Liver (tissue), 3 donors: Measurements from ENCODE around the gene ADAMTS4.

Source experiments
- CTCF ChIP-seq: fragments of 150-350 bp; IDR thresholded peaks from 2 replicates; pipeline ENCODE4 v1.5.1; 2017; ENCODE audit warnings: improper control_type of control experiment, low read depth, low read length; ENCODE audit not compliant: missing input control
- GABPA ChIP-seq, 2 donors: IDR thresholded peaks in 1 of 2; conservative IDR thresholded peaks in 1 of 2; 2 replicates each; pipeline ENCODE4 v1.6.1; 2016; ENCODE audit warnings: antibody characterized with exemption in 2 of 2, mild to moderate bottlenecking in 1 of 2, moderate library complexity in 1 of 2
- TAF1 ChIP-seq: conservative IDR thresholded peaks from 2 replicates; pipeline ENCODE4 v1.6.1; 2016; ENCODE audit warnings: antibody characterized with exemption, mild to moderate bottlenecking
- ZBTB33 ChIP-seq: IDR thresholded peaks from 2 replicates; pipeline ENCODE4 v1.6.1; 2016; ENCODE audit warnings: antibody characterized with exemption
- donor health status: healthy.
- donor health status: healthy.

DNA sequence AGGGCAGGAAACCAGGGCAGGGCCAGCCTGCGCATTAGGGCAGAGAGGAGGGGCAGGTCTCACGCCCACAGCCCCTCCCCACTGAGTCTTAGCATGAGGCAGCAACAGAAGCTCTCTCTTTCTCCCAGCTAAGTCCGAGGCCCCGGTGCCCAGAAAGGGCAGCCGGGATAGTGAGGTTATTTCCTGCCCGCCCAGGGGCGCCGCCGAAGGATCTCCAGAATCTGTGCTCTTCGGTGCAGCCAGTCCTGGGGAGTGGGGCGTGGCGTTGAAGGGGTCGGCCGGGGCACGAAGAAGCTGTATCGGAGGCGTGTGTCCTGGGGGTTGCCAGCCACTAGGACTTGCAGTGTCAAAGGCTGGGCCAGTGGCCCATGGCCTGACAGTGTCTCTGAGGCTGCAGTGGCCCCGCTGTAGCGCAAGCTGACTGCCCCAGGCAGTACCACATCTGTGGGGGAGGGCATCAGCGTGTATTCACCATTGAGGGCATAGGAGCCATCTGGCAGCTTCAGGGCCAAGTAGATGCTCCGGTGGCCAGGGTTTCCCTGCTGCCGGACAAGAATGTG lies 7.8 kb downstream of the ADAMTS4 start:
- TF ChIP-seq TAF1 (no peak), CTCF (no peak), ZBTB33 (no peak), GABPA (IDR thresholded peaks at IDR 0.05 in 1 of 2, conservative IDR thresholded peaks at IDR 0.05 in 1 of 2) (no peak)
